HPDE6-E6E7 (cell line): ENCODE results near the gene GGT5.
A peak's percentile ranks its signal among the peaks of the same experiment; 100 is the strongest.
"Not testable (repeated sequence)": the region's sequence is repeated elsewhere in the genome, so short reads cannot be mapped to it uniquely, and the experiment has no call there.

ENCODE experiments used
- DNase-seq: peaks from one replicate; pipeline ENCODE4 v3.0.0; 2011; ENCODE audit warnings: missing footprints; ENCODE audit errors: extremely low spot score

Gene GGT5

GRCh38 chr22:24263479-24263878, 18.6 kb upstream of the GGT5 start:
- DNase-seq, result not testable (repeated sequence)

GRCh38 chr22:24262185-24262749, 17.4 kb upstream of the GGT5 start:
- not testable (repeated sequence) for DNase-seq

- DNase-seq, result not testable (repeated sequence)
These were observed 14.6 kb upstream of the GGT5 start for GRCh38 chr22:24259459-24259858.

- DNase-seq, result not testable (repeated sequence)
These were observed 11.9 kb upstream of the GGT5 start for GRCh38 chr22:24256736-24257135.

GRCh38 chr22:24256136-24256535, 11.3 kb upstream of the GGT5 start:
- not testable (repeated sequence) for DNase-seq

GRCh38 chr22:24253126-24253525, 8.2 kb upstream of the GGT5 start:
- DNase-seq, result not testable (repeated sequence)

- not testable (repeated sequence) for DNase-seq
These were observed 6.4 kb upstream of the GGT5 start for GRCh38 chr22:24251286-24251685.

- not testable (repeated sequence) for DNase-seq
These were observed 4.5 kb upstream of the GGT5 start for GRCh38 chr22:24249413-24249812.

- not testable (repeated sequence) for DNase-seq
These were observed 3.7 kb upstream of the GGT5 start for GRCh38 chr22:24248611-24249010.

GRCh38 chr22:24247564-24248344, 2.9 kb upstream of the GGT5 start:
- DNase-seq, result peak; percentile 91

- DNase-seq, result no peak
These were observed 2.2 kb upstream of the GGT5 start for GRCh38 chr22:24247011-24247507.

- not testable (repeated sequence) for DNase-seq
These were observed 991 bp upstream of the GGT5 start for GRCh38 chr22:24245584-24246561.

- DNase-seq, result no peak
These were observed 616 bp downstream of the GGT5 start for GRCh38 chr22:24244144-24244787.

- not testable (repeated sequence) for DNase-seq
These were observed 1.5 kb downstream of the GGT5 start for GRCh38 chr22:24243417-24243816.

- not testable (repeated sequence) for DNase-seq
These were observed 3.7 kb downstream of the GGT5 start for GRCh38 chr22:24240985-24241692.

GRCh38 chr22:24240381-24240780, 4.5 kb downstream of the GGT5 start:
- no peak for DNase-seq

- DNase-seq, result not testable (repeated sequence)
These were observed 6.7 kb downstream of the GGT5 start for GRCh38 chr22:24238101-24238694.

GRCh38 chr22:24236656-24237055, 8.2 kb downstream of the GGT5 start:
- no peak for DNase-seq

GRCh38 chr22:24235315-24235714, 9.6 kb downstream of the GGT5 start:
- no peak for DNase-seq

GRCh38 chr22:24233816-24234215, 11.1 kb downstream of the GGT5 start:
- DNase-seq, result no peak
